Measurements from ENCODE around the gene PSMD3.

DNA sequence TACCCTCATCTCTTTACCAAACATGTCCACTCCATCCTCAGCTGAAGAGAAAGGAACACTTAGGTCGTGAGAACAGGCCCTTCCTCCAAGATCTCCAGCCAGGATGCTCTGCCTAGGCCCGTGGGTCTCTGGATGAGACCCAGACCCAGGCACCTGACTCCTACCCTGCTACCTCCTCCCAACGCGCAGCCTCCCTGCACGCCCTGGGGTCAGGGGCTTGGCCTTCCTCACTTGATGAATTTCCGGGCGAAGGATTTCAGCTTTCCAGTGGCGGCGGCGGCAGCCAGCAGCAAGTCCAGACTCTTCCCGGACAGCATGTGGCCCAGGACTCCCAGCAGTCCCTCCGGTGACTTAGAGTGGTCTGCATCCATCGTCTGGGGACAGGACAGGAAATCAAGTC is 48.0 kb downstream of the PSMD3 start:
- TF ChIP-seq, protein P1, sequence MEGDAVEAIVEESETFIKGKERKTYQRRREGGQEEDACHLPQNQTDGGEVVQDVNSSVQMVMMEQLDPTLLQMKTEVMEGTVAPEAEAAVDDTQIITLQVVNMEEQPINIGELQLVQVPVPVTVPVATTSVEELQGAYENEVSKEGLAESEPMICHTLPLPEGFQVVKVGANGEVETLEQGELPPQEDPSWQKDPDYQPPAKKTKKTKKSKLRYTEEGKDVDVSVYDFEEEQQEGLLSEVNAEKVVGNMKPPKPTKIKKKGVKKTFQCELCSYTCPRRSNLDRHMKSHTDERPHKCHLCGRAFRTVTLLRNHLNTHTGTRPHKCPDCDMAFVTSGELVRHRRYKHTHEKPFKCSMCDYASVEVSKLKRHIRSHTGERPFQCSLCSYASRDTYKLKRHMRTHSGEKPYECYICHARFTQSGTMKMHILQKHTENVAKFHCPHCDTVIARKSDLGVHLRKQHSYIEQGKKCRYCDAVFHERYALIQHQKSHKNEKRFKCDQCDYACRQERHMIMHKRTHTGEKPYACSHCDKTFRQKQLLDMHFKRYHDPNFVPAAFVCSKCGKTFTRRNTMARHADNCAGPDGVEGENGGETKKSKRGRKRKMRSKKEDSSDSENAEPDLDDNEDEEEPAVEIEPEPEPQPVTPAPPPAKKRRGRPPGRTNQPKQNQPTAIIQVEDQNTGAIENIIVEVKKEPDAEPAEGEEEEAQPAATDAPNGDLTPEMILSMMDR (IDR thresholded peaks at IDR 0.05; ENCODE audit: poor library complexity) = no peak
- TF ChIP-seq EZH2 (IDR thresholded peaks at IDR 0.05; ENCODE audit: borderline replicate concordance) = no peak
- no peak for TF ChIP-seq EZH2phosphoT487 (IDR thresholded peaks at IDR 0.05; ENCODE audit: low read depth, severe bottlenecking, unreplicated experiment)
